Mesenteric fat pad (tissue), 1 donor: ENCODE measurements around the gene SEMA4D. TPM values are rescaled to one million over a fixed set of nuclear protein-coding genes. Genes with fewer than 3 reads are reported as not detected.

Experiments
- DNase-seq: peaks from one replicate; pipeline ENCODE4 v3.0.0-alpha.2; 2020; ENCODE audit warnings: low spot score
- total RNA-seq: library from RNA; stranded (reverse); fragmentation: NEBNext Ultra II Directional; extraction: Animal tissue kit (Norgen Biotek cat#: 25700); gene quantifications from one replicate; pipeline ENCODE4 v1.2.1, GENCODE V29; 2021
- donor health status: DM: yes; HTN: yes; CAD: no.

The SEMA4D gene
- total RNA-seq, 1 donor from 2014 or later = 16.9 TPM

DNA sequence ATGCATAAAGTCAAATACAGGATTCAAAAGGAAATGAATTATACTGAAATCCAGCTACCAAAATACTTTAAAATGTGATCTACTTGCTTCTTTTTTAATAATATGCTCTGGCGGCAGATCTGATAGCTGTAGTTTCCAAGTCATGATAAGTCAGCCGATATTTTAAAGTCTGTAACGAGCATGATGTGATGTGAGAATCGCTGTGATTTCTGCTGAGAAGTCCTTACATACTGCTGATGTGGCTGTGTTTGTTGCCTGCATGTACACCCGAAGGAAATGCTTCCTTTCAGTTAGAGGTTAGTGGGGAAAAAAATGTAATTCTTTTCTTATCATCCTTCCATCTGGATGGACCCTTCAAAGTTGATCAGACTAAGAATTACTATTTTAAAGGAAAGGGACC lies 4.8 kb upstream of the SEMA4D start:
- DNase-seq = no peak

DNA sequence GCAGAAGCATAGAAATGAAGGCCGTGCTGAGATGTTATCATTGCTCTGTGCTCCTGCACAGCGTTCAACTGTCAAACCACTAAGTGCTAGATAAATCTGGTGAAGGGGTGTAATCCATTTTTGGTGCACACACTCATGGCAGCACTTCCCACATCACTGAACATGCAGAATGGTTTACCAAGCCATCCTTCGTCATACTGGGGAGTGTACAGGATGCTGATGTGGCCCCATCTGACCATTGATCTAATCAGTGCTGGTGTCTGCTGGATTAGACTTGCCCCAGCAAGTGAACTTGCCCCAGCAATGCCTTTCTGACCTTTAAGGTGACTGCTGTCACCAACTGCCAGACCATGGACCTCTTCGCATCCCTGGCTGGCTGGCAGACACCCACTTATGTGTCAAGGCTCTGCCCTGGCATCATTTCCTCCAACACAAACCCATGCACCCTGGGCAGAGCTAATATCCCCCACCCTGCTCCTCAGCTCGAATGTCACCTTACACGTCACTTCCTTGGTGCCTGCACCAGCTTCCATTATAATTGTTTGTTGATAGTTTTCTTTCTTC lies 4.2 kb upstream of the SEMA4D start:
- no peak for DNase-seq

DNA sequence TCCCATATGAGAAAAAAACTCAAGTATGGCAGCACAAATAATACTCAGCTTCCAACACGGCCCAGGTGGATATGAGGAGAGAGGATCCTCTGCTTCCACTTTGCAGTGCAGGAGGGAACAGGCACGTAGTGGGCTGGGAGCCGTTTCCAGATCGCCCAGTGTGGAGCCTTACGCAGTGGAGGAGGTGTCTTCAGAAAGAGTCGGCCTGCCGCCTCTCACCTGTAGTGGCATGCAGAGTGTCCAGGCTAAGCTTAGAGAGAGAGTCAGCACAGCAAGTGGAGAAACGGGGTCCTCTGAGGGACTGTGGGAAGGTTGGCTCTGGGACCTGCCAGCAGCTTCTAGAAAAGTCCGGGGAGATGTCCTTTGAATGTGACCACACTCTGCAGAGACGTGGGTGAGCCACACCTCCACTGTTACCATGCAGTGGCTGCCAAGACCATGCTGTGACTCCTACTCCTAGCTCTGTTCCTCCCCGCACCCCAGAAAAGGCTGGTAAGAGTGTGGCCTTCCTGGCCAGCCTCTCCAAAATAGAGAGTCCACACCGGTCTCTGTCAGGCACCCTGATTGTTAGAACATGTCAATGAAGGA lies 3.5 kb upstream of the SEMA4D start:
- DNase-seq = no peak

DNA sequence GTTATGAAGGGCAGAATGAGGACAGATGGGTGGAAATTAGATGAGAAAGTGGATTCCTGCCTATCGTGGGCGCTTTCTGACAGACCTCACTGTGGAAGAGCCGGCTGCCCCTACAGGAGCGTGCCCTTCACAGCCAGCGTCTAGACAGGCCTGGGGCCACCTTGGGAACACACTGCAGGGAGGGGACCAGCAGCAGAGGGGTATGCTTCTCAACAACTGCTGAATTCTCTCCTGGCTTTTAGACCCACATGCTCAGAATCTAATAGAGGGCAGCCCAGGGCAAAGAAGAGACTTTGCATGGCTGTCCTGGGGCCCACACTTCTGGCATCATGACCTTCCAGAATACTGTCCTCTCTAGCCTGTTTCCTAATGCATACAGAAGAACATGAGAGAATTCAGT lies 2.1 kb upstream of the SEMA4D start:
- no peak for DNase-seq

DNA sequence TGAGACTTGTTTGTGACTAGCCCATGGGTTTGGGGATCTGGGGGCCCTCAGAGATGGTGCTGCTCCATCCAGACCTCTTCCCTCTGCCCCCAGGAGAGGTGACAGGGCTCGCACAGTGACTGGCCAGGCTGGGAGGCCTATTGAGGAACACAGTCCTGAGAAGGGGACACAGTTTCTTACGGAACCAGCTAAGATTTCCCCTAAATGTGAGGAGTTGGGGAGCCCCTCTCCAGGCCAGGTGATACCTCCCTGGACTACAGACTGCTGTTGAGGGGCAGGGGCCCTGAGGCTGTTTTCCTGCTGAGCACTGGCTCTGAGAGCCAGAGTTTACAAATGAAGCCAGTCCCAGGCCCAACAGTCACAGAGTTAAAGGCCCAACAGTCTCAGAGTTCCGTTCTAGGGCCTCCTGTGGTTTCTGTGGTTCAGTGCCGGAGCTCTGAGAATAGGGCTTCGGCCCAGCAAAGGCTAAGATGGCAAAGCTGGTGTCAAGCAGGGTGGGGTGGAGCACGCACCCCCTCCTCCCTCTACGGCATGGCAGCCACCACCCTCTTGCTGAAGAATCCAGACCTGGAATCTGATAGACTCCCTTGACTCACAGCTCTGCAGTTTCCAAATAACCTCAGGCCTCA lies 1.1 kb upstream of the SEMA4D start:
- DNase-seq = no peak

DNA sequence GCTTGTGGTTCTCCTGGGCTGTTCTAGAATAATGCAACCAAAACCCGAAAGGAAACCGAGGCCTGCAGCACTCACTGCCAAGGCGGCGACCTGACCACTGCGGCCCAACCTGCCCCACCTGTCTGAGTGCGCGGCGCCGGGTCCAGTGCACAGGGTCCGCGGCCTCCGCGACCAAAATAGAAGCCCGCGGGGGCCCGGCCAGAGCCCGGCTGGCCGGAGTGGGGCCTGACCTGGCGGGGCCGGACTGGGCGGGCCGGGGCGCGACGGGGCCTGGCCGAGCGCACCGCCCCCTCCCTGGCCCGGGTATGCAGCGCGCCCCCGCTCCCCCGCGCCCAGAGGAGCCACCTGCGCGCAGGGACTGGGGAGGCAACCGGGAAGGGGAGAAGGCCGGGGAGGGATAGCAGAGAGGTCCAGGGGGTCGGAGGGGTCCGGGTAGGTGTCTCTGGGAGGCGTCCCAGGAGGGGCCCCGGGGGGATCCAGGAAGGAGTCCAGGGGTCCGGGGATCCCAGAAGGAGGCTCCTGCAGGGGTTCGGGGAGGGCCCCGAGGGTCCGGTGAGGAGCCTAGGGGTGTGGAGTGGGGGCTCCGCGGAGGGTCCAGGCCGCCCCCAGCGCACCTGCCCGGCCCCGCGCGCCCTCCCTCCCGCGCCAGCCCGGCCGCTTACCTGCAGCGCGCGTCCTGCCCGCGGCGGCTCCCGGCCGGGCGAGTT lies 503 bp downstream of the SEMA4D start:
- no peak for DNase-seq

DNA sequence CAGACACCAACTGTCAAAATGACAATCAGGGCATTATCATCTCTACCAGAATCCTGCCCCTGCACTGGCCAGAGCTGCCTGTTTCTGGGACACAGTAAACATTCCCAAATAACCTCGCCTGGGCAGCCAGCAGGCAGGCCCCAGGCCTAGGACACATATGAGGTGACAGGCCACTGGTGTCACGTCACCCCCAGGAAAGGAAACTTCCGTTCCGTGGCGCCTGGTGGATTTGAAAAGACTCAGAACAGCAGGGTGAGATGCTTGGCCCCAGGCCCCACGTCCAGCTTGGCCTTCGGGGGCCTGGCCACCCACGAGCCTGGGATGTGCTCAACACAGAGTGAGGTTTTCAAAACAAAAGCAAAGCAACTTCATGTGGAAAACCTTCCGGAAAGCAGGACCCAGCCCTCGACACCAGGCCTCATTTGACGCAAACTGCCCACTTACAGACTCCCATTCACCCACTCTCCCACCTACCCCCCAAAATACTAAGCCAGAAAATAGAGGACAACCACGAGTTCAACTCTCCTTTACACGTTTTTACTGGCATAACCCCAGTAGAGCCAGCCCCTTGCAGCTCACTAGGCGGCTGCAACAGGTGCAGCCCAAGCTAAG lies 1.2 kb downstream of the SEMA4D start:
- DNase-seq = no peak

DNA sequence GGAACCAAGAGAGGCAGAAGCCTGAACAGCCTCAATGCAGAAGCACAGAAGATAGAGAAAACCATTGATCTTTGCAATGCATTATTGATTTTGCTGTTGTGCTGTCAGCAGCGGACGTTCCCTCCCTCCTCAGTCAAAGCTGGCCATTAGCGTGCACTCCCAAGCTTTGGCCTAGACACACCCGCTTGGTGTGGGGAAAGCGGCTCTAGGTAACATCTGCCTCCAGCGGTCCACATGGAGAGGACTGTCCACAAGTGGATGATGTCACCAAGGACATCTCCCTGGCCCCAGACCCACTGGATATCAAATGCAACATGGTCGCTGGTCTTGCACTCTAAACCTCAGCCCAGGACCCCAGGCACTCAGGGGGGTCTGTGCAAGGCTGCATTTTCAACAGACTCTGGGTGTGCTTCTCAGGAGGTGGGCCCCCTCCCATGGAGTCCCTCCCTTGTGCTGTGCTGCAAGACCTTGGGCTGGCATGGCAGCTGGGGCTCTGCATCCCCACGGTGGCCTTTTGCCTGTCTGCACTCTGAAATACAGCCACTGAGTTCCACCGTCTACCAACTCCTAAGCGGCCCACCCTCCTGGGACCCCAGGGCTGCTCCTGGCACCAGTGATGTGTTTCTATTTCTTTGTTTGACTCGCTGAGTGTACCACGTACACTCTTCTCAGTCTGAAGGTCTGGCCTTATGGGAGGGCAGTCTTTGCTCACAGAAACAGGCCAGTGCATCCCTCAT lies 1.9 kb downstream of the SEMA4D start:
- DNase-seq = peak; percentile 60

DNA sequence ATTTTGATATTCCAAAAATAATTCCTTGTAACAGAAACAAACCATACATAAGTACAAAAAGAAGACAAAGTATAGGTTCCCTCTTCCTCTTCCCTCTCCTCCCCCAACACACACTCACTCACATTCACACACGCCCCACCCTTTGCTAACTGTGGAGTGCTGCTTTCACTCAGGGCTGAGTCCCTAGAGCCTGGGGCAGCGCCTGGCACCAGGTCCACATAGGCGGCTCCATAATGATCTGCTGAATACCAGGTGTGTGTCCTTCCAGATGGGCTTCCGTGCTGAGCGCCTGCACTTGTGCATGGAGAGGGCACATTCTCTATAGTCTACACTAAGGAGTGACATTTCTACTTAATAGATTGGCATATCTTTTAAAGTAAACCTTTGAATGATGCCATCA lies 3.7 kb downstream of the SEMA4D start:
- no peak for DNase-seq

DNA sequence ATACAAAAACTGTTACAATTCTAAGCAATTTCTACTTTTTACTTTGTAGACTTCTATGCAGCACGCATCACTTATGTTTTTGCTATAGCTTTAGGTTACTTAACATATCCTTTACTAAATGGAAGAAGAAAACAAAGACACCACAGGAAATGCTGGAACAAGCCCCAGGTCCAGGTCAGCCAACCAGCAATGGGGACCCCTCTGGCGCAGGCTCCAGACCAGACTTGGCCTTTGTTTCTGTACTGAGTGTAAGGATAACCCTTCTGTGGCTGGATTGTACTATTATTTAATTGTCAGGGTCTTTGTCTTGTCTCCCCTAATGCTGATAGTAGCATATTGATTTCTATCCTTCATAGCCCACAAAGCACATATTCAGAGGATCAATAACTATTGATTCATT lies 4.2 kb downstream of the SEMA4D start:
- DNase-seq = no peak

DNA sequence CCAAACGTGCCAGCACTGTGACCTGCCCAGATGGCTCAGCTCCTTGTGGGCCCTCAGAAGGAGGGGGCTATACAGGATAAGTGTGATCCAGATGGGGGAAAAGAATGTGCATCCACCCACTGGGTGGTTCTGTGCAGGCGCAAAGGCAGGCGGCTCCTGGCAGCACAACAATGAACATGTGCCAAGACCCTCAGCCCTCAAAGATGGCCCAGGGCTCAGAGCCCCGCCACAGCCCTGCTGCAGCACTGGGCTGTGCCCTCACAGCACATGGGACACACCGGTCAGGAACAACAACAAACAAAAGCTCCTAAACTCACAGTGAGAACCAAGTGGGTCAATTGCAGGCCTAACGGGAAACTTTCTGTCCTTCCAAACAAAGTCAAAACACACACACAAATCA lies 4.7 kb downstream of the SEMA4D start:
- DNase-seq = no peak

DNA sequence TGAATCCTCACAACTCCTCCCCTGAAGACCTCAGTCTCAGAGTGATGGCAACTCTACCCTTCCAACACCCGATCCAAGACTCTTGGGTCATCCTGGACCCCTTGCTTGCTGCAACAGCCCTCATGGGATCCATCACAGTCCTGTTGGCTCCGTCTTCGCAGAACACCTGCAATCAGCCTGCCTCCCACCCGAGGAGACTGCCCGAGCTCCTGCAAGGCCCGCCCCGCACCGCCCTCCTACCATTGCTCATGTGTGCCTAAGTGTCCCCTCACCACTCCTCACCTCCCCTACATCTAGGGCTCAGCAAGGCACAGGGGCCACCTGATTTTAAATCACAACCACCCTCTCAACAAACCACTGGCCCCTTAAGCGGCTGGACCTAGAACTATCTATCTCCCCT lies 5.3 kb downstream of the SEMA4D start:
- no peak for DNase-seq

DNA sequence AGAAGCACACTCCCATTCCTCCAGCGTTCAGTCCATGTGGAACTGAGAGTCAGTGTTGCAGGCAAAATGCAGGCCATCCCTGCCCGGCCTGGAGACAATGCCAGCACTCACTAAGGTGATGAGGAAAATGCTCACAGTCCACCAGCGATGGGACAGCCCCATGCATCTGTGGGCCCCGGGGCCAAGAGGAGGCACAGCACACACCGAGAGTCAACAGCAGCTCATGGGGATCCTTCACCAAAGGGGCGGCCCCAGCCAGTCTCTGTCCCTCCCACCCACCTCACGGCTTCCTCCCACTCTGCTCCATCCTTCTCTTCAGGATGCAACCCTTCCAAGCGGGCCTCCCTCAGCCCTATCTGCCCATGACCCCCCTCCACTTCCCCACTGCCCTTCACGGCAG lies 6.2 kb downstream of the SEMA4D start:
- DNase-seq = no peak

DNA sequence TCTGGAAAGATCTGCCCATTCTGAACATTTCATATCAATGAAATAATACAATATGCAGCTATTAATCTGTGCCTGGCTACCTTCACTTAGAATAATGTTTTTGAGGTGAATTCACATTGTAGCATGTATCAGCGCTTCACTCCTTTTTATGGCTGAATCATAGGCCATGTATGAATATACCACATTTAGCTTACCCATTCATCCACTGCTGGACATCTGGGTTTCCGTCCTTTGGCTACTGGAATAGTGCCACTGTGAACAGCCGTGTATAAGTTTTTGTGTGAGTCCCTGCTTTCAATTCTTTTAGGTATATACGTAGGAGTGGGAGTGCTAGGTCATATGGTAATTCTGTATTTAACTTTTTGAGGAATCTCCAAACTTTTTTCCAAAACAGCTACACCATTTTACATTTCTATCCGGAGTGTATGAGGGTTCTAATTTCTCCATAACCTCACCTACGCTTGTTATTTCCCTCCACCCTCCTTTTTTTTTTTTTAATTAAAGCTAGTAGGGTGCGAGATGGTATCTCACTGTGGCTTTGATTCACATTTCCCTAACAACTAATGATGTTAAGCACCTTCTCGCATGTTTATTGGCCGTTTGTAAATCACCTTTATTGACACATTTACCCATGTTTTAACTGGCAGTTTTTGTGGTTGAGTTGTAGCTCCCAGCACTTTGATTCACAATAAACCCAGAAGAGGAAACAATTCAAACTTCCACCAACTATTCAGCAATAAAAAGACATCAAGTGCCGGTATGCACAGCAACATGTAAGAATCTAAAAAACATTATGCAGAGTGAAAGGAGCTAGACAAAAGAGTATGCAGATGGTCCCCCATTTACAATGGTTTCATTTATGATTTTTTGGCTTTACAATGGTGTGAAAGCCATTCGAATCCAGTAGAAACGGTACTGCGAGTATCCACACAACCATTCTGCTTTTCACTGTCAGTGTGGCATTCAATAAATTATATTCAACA lies 8.1 kb downstream of the SEMA4D start:
- DNase-seq = no peak

DNA sequence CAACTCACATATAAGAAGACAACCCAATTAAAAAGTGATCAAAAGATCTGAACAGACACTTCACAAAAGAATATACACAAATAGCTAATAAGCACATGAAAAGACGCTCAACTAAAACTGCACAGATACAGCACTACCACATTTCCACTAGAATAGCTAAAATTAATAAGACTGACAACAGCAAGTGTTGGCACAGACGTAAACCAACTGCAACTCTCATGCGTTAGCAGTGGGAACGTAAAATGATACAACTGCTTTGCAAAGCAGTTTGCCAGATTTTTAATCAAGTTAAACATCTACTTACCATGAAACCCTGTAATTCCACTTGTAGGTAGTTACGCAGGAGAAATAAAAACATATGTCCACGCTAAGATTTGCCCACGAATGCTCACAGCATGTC lies 9.0 kb downstream of the SEMA4D start:
- no peak for DNase-seq

DNA sequence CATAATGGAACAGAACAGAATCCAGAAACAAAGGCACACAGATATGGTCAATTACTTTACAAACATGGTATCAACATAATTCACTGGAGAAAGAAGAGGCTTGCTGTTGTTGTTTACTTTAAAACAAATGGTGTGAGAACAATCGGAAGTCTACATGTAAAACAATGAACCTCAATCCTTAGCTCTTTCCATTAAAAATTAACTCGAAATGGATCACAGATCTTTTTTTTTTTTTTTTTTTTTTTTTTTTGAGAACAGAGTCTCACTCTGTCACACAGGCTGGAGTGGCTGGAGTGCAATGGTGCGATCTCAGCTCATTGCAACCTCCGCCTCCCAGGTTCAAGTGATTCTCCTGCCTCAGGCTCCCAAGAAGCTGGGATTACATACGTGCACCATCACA lies 9.8 kb downstream of the SEMA4D start:
- no peak for DNase-seq

DNA sequence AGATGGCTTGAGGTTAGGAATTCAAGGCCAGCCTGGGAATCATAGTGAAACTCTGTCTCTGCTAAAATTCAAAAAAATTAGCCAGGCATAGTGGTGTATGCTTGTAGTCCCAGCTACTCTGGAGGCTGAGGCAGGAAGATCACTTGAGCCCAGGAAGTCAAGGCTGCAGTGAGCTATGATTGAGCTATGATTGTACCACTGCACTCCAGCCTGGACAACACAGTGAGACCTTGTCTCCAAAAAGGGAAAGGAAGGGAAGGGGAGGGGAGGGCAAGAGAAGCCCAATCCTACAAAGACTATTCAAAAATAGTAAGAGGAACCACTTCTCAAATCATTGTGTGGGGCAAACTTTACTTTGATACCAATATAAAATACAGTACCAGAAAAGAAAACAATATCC lies 11.2 kb downstream of the SEMA4D start:
- no peak for DNase-seq

DNA sequence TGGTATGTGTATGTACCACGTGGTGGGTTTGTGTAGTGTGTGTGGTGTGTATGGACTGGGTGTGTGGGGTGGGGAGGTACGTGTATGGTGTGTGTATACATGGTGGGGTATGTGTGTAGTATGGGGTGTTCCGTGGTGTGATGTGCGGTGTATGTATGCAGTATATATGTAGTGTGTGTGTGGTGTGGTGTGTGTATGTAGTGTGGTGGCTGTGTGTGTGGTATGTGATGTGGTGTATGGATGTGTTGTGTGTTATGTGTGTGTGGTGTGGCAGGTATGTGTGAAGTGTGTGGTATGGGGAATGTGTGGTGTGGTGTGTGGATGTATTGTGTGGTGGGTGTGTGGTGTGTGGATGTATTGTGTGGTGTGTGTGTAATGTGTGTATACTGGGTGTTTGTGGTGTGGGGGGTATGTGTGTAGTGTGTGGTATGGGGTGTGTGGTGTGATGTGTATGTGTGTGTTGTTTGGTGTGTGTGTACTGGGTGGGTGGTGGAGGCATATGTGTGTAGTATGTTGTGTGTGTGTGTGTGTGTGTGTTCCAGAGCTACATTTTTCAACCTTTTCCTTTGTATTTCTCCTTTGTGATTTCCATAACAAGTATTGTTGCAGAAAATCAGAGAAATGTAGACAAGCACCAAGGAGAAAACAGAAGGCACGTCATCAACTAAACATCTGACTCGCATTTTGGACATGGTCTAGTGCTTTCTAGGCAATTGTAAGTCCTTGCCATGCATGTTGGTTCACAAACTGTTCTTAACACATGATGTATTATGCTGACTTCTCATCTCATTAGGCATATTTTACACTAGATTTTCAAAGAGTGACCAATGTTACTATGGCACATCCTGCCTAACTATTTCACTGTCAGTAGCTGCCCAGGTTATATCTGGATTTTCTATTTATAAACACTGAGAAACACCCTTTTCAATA lies 13.2 kb downstream of the SEMA4D start:
- no peak for DNase-seq
